Measurements from ENCODE around the gene TMC5. TPM values are rescaled to one million over a fixed set of nuclear protein-coding genes. Genes with fewer than 3 reads are reported as not detected.

TMC5 gene
- total RNA-seq, 2 donors from 2014 or later: 0.16 TPM; not detected in 1

- no peak for DNase-seq (ENCODE audit: low spot score)
- H3K36me3 ChIP-seq: peaks cover 28% of the 10 kb centered on the region
- H3K27me3 ChIP-seq: no peaks in the 10 kb centered on the region
- H3K4me3 ChIP-seq: no peak overlapping the region
- no peak overlapping the region for H3K27ac ChIP-seq
- TF ChIP-seq CTCF (IDR thresholded peaks at IDR 0.05): no peak
- H3K9me3 ChIP-seq: no peaks in the 10 kb centered on the region
- H3K4me1 ChIP-seq: peaks cover 0 to 11% of the 10 kb centered on the region in 2 donors
Observed at GRCh38 chr16:19507867-19508266, 90.2 kb downstream of the TMC5 start.

GRCh38 chr16:19512297-19512696 lies 94.6 kb downstream of the TMC5 start:
- Histone ChIP-seq H3K4me3 (no peak overlapping the region), H3K4me1 (peaks cover 0 to 6% of the 10 kb centered on the region in 2 donors), H3K36me3 (peaks cover 25% of the 10 kb centered on the region), H3K27me3 (no peaks in the 10 kb centered on the region), H3K27ac (no peak overlapping the region), H3K9me3 (no peaks in the 10 kb centered on the region)
- no peak for DNase-seq (ENCODE audit: low spot score)
- no peak for TF ChIP-seq CTCF (IDR thresholded peaks at IDR 0.05)

GRCh38 chr16:19513377-19514053 lies 95.8 kb downstream of the TMC5 start:
- Histone ChIP-seq H3K36me3 (peaks cover 25% of the 10 kb centered on the region), H3K4me1 (peaks cover 0 to 6% of the 10 kb centered on the region in 2 donors), H3K27me3 (no peaks in the 10 kb centered on the region), H3K27ac (no peak overlapping the region), H3K9me3 (no peaks in the 10 kb centered on the region), H3K4me3 (no peak overlapping the region)
- no peak for DNase-seq (ENCODE audit: low spot score)
- TF ChIP-seq CTCF (IDR thresholded peaks at IDR 0.05): no peak

- Histone ChIP-seq H3K4me1 (peaks cover 0 to 22% of the 10 kb centered on the region in 2 donors), H3K27me3 (no peaks in the 10 kb centered on the region), H3K27ac (no peak overlapping the region), H3K9me3 (no peaks in the 10 kb centered on the region), H3K36me3 (peaks cover 20% of the 10 kb centered on the region), H3K4me3 (no peak overlapping the region)
- no peak for DNase-seq (ENCODE audit: low spot score)
- no peak for TF ChIP-seq CTCF (IDR thresholded peaks at IDR 0.05)
Observed at GRCh38 chr16:19515757-19516156, 98.1 kb downstream of the TMC5 start.

GRCh38 chr16:19517424-19518089 lies 99.9 kb downstream of the TMC5 start:
- H3K4me1 ChIP-seq: peaks cover 0 to 32% of the 10 kb centered on the region in 2 donors
- TF ChIP-seq CTCF (IDR thresholded peaks at IDR 0.05): no peak

More at GRCh38 chr16:19517424-19518089, 99.9 kb downstream of the TMC5 start:
- no peaks in the 10 kb centered on the region for H3K9me3 ChIP-seq
- H3K27ac ChIP-seq: no peak overlapping the region
- DNase-seq (ENCODE audit: low spot score): no peak
- H3K27me3 ChIP-seq: no peaks in the 10 kb centered on the region
- H3K4me3 ChIP-seq: no peak overlapping the region
- H3K36me3 ChIP-seq: peaks cover 20% of the 10 kb centered on the region

Measured in right atrium auricular region (tissue), 2 donors.